OCI-LY3 (cell line): ENCODE data around the gene OSBPL3.

Experiments used
- H2AFZ ChIP-seq: fragments of 200-600, 300-600 bp; shearing (Covaris generic); 2 replicates; pipeline ENCODE4 v1.6.0; 2014; ENCODE audit warnings: antibody characterized with exemption, low read depth, low read length
- H3K27ac ChIP-seq: fragments of 200-600, 300-600 bp; sonication (generic); 2 replicates; pipeline ENCODE4 v1.5.1; 2014; ENCODE audit warnings: mild to moderate bottlenecking, low read length, moderate library complexity, mixed read lengths
- H3K27me3 ChIP-seq: fragments of 200-600, 300-600 bp; sonication (generic); 2 replicates; pipeline ENCODE4 v1.6.1; 2014; ENCODE audit warnings: low read depth, low read length, mixed read lengths
- H3K36me3 ChIP-seq: fragments of 200-600, 300-600 bp; sonication (generic); replicated peaks from 2 replicates; pipeline ENCODE3; 2014; ENCODE audit warnings: low read depth, low read length, mixed read lengths
- H3K4me1 ChIP-seq: fragments of 300-600, 200-600 bp; sonication (generic); 2 replicates; pipeline ENCODE4 v1.6.1; 2014; ENCODE audit warnings: low read length, mixed read lengths
- H3K4me2 ChIP-seq: fragments of 200-600, 300-600 bp; sonication (generic); 2 replicates; pipeline ENCODE4 v1.6.1; 2014; ENCODE audit warnings: low read length, mixed read lengths
- H3K4me3 ChIP-seq: fragments of 300-600, 200-600 bp; sonication (generic); 2 replicates; pipeline ENCODE4 v1.5.1; 2014; ENCODE audit warnings: antibody characterized with exemption, mild to moderate bottlenecking, low read length, moderate library complexity
- H3K79me2 ChIP-seq: fragments of 300-600, 200-600 bp; shearing (Covaris generic); 2 replicates; pipeline ENCODE4 v1.6.1; 2014; ENCODE audit warnings: mild to moderate bottlenecking, low read length, mixed read lengths
- H3K9ac ChIP-seq: fragments of 300-600, 200-600 bp; shearing (Covaris generic); 2 replicates; pipeline ENCODE4 v1.6.0; 2014; ENCODE audit warnings: mild to moderate bottlenecking, low read length, moderate library complexity
- H3K9me3 ChIP-seq: fragments of 200-600, 300-600 bp; shearing (Covaris generic); 2 replicates; pipeline ENCODE4 v1.6.1; 2014; ENCODE audit warnings: low read length, mixed read lengths; ENCODE audit not compliant: insufficient read depth
- H4K20me1 ChIP-seq: fragments of 200-600, 300-600 bp; sonication (generic); 2 replicates; pipeline ENCODE4 v1.6.1; 2016; ENCODE audit warnings: low read length, mixed read lengths; ENCODE audit not compliant: insufficient read depth
- EZH2phosphoT487 ChIP-seq: fragments of 200-600 bp; shearing (Covaris generic); IDR thresholded peaks from 2 replicates; pipeline ENCODE4 v1.6.1; 2018; ENCODE audit warnings: antibody characterized with exemption, mixed run types, low read depth
- TF ChIP-seq, protein P1 (sequence below): fragments of 200-600, 300-600 bp; sonication (generic); IDR thresholded peaks from 2 replicates; pipeline ENCODE4 v1.5.1; 2014; ENCODE audit warnings: antibody characterized with exemption, low read length, low read depth

Gene OSBPL3

DNA sequence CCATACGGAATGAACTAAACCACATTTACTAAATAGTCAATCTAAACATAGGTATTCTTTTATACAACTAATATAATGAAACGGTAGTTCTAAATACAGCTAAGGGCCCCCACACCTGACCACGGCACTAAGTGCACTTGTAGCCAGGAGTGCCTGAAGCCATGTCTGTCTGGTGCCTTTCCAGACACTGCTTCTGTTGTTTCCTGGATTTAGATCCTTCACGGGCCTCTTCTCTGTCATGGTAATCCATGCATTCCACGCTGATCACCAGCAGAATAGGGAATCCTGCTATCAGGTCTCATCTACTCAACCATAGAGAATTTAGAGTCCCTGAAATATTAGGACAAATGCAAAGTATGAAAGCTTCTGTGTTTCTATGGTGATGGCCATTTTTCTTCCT is 37.8 kb downstream of the OSBPL3 start:
- no peaks in the 10 kb centered on the region for H3K27me3 ChIP-seq
- no peak overlapping the region for H3K27ac ChIP-seq
- H3K4me2 ChIP-seq, result no peak overlapping the region
- H3K9ac ChIP-seq, result no peak overlapping the region
- H3K4me3 ChIP-seq, result no peak overlapping the region
- H3K79me2 ChIP-seq, result no peaks in the 10 kb centered on the region
- H2AFZ ChIP-seq, result no peak overlapping the region
- TF ChIP-seq EZH2phosphoT487, result no peak
- TF ChIP-seq, protein P1, sequence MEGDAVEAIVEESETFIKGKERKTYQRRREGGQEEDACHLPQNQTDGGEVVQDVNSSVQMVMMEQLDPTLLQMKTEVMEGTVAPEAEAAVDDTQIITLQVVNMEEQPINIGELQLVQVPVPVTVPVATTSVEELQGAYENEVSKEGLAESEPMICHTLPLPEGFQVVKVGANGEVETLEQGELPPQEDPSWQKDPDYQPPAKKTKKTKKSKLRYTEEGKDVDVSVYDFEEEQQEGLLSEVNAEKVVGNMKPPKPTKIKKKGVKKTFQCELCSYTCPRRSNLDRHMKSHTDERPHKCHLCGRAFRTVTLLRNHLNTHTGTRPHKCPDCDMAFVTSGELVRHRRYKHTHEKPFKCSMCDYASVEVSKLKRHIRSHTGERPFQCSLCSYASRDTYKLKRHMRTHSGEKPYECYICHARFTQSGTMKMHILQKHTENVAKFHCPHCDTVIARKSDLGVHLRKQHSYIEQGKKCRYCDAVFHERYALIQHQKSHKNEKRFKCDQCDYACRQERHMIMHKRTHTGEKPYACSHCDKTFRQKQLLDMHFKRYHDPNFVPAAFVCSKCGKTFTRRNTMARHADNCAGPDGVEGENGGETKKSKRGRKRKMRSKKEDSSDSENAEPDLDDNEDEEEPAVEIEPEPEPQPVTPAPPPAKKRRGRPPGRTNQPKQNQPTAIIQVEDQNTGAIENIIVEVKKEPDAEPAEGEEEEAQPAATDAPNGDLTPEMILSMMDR, result no peak
- no peaks in the 10 kb centered on the region for H3K36me3 ChIP-seq
- H3K9me3 ChIP-seq, result no peaks in the 10 kb centered on the region
- no peaks in the 10 kb centered on the region for H4K20me1 ChIP-seq
- H3K4me1 ChIP-seq, result peaks cover 7% of the 10 kb centered on the region

DNA sequence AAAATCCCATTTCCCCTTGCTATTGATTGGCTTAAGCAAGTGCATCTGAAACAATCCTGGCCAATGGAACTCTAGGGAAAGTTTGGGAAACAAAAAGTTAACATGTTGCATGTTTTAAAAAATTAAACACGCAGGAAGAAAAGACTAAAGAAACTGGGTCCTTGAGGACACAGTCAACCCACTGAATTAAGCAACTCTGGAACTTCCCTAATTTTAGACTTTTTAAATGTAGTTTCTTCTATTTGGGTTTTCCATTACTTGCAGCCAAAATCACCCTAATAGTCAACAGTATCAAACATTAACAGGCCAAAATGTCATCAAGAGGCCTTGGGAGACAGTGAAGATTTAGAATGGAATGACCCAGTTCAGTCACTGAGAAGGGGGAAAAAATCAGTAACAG is 40.6 kb downstream of the OSBPL3 start:
- Histone ChIP-seq H3K9me3 (no peaks in the 10 kb centered on the region), H3K79me2 (no peaks in the 10 kb centered on the region), H3K4me2 (no peak overlapping the region), H3K27ac (no peak overlapping the region), H3K4me1 (peaks cover 5% of the 10 kb centered on the region; the same call in 1 of the 2 replicates), H3K36me3 (no peaks in the 10 kb centered on the region), H3K27me3 (no peaks in the 10 kb centered on the region), H3K4me3 (no peak overlapping the region), H3K9ac (no peak overlapping the region), H4K20me1 (no peaks in the 10 kb centered on the region), H2AFZ (no peak overlapping the region)
- TF ChIP-seq, protein P1, result no peak
- no peak for TF ChIP-seq EZH2phosphoT487

DNA sequence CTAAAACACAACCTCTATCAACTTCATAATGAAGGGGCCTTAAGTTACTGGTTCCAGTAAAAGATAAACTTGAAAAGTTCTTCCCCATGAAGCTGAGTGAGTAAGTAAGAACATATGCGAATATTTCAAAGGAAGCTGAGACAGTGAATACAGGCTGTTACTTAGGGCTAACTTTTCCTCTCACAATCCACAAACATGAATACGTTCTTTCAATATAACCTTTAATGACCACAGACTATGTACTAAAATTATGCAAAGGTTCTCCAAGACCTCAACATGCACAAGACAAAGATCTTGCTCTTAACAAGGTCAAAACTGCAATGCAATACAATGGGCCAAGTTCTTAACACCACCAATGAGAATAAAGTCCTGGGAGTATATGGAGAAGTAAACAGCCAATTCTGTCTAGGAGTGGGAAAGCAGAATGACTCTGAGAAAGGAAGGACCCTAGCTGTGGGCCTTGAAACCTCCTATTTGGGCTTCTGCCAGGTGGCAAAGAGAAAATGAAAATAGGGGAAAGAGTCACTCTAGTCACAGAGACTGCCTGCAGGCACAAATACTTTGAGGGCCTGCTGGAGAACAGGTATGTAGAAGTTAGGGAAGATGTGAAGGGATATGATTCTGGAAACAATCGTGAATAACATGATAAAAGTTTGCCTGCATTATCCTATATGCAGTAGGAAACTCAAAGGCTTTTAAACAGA is 43.7 kb downstream of the OSBPL3 start:
- H3K27me3 ChIP-seq, result no peaks in the 10 kb centered on the region
- no peaks in the 10 kb centered on the region for H4K20me1 ChIP-seq
- no peak overlapping the region for H3K4me3 ChIP-seq
- H3K9me3 ChIP-seq, result no peaks in the 10 kb centered on the region
- no peak overlapping the region for H3K27ac ChIP-seq
- H3K4me2 ChIP-seq, result no peak overlapping the region
- H3K4me1 ChIP-seq, result peaks cover 17% of the 10 kb centered on the region
- no peaks in the 10 kb centered on the region for H3K79me2 ChIP-seq
- H3K36me3 ChIP-seq, result no peaks in the 10 kb centered on the region
- H3K9ac ChIP-seq, result no peak overlapping the region
- H2AFZ ChIP-seq, result no peak overlapping the region
- TF ChIP-seq, protein P1, result no peak
- no peak for TF ChIP-seq EZH2phosphoT487

DNA sequence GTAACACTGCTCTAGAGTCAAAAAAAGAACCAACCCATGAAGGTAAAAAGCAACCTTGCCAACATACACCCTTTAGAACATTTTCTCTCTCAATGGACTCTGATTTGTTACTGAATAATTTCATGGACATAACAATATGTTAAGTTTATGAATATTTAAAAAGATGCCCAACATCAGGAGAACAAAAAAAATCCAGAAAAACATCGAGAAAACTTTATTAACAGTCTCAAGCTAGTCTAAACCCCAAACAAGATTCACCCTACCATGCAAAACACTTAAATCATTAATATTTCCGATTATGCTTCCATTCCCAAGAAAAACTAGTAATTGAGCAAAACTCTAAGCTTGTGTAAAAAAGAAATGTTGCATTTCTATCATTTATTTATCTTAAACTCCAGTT is 46.7 kb downstream of the OSBPL3 start:
- Histone ChIP-seq H2AFZ (no peak overlapping the region), H3K4me2 (peak overlapping the region; percentile 55), H3K27me3 (no peaks in the 10 kb centered on the region), H3K9ac (no peak overlapping the region), H3K36me3 (no peaks in the 10 kb centered on the region), H3K9me3 (no peaks in the 10 kb centered on the region), H3K27ac (no peak overlapping the region), H3K4me3 (peak overlapping the region; percentile 37; the same call in 1 of the 2 replicates), H3K4me1 (peaks cover 12% of the 10 kb centered on the region), H4K20me1 (no peaks in the 10 kb centered on the region), H3K79me2 (no peaks in the 10 kb centered on the region)
- TF ChIP-seq, protein P1, result no peak
- TF ChIP-seq EZH2phosphoT487, result no peak
